VCaP (cell line): ENCODE data around the gene ZNF608.

Experiments
- H3K27ac ChIP-seq: fragments of 450-650 bp; 2 replicates; pipeline ENCODE4 v1.5.1; 2017
- TF ChIP-seq, protein P1 (sequence below): fragments of 450-650 bp; conservative IDR thresholded peaks from 2 replicates; pipeline ENCODE4 v1.5.1; 2017; ENCODE audit warnings: mild to moderate bottlenecking, moderate library complexity

The ZNF608 gene

DNA sequence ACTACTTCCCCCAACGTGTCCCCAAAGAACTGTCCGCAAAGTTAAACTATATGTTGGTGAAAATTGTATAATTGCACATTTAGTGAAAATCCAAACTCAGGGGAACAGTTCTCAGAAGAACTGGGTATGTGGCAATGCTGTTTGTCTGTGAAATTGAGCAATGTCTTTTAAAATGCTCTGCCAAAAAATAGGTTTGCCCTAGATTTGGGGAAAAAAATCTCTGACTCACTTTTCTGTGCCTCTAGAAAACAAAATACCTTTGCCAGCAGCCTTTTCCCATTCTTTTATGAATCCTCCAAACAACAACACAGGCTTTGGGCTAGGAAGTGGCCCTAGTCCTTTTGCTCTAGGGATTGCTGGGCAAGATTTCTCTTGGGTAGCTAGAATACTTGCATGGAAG lies 37.4 kb upstream of the ZNF608 start:
- TF ChIP-seq, protein P1, sequence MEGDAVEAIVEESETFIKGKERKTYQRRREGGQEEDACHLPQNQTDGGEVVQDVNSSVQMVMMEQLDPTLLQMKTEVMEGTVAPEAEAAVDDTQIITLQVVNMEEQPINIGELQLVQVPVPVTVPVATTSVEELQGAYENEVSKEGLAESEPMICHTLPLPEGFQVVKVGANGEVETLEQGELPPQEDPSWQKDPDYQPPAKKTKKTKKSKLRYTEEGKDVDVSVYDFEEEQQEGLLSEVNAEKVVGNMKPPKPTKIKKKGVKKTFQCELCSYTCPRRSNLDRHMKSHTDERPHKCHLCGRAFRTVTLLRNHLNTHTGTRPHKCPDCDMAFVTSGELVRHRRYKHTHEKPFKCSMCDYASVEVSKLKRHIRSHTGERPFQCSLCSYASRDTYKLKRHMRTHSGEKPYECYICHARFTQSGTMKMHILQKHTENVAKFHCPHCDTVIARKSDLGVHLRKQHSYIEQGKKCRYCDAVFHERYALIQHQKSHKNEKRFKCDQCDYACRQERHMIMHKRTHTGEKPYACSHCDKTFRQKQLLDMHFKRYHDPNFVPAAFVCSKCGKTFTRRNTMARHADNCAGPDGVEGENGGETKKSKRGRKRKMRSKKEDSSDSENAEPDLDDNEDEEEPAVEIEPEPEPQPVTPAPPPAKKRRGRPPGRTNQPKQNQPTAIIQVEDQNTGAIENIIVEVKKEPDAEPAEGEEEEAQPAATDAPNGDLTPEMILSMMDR: no peak
- no peak overlapping the region for H3K27ac ChIP-seq

DNA sequence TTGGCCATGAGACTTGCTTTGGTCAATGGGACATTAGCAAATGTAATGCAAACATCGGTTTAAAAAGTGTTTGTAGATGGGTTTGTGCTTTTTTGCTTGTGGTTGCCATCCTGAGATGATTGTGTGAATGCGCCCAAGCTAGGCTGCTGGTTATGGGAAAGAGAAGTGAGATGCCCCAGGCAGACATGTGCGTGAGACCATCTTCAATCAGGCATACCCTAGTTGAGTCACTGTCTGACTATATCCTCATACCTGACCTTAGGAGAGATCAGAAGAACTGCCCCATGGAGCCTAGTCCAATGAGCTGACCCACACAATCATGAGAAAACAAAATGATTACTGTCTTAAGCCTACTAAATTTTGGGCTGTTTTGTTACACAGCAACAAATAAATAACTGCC lies 36.8 kb upstream of the ZNF608 start:
- no peak overlapping the region for H3K27ac ChIP-seq
- TF ChIP-seq, protein P1: no peak

DNA sequence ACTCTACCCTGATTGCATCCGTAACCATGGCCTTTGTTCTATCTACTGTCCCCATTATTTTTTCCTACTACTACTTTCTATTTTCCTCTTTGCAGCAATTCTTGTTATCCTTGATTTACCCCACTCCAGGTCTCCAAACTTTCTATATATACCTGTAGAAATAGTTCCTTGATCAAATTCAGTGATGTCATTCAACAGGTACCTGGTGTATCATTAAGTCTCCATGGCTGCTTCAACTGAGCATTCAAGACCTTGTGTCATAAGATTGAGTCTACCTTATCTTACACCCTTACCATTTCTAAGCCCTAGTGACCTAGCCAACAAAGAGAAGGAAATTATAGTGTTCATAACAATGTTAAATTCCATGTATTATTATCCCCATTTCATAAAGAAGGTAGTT lies 35.8 kb upstream of the ZNF608 start:
- TF ChIP-seq, protein P1: no peak
- no peak overlapping the region for H3K27ac ChIP-seq

DNA sequence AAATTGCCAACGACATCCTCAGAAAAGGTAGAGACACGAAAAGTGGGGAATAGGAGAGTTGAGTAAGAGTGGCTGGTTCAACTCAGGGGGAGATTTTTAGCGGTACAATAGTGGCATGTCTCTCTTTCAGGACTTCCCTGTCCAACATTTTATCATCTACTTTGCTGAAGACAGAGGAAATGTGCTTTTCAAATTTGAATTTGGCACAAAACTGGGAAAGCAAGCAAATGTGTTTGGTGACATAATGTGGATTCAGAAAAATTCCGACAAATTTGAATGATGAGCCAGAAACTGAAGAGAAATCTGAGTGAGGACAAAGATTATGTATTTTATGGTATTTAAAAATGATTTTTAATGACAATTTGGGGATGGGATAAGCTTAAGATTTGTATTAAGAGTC lies 33.6 kb upstream of the ZNF608 start:
- TF ChIP-seq, protein P1: no peak
- no peak overlapping the region for H3K27ac ChIP-seq

DNA sequence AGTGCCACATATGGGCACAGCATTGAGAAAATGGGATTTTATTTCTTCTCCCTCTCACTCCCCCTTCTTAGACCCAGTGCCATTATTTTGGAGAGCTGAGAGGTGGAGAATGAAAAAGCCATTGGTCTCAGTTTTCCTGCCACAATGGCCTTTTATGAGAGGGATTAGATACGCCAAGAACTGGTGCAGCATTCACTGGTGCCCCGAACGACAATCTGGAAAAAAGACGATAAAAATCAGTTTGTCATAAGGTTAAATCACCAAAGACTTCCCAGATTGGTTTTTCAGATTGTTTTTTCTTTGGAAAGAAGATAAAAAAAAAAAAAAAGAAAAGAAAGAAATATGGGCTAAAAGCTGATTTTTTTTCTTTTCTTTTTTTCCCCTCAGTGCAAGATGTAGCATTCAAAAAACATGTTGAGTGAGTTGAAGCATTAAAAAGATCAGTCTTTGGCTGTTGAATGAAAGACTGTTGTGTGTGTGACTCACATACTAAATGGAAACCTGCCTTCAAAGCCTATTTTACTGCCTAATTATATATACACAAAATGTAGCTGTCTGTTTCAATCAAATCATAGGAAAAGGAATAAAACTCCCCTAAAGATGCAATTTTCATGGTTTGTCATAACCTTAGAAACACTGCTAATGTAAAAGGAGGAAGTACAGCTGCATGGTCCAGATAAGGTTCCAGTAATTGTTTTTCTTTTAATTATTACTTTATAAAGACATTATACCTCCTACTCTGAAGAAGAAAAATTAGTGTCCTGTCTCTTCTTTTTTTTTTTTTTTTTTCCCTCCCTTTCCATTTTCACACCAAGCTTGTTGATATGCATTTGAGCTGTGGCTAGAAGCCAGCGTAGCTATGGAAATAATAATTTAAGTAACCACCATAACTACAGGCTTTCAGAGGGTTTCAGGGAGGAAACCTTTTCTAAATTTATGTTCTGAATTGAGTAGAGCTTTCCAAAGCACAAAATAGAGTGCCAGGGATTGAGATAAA lies 27.2 kb upstream of the ZNF608 start:
- no peak overlapping the region for H3K27ac ChIP-seq

DNA sequence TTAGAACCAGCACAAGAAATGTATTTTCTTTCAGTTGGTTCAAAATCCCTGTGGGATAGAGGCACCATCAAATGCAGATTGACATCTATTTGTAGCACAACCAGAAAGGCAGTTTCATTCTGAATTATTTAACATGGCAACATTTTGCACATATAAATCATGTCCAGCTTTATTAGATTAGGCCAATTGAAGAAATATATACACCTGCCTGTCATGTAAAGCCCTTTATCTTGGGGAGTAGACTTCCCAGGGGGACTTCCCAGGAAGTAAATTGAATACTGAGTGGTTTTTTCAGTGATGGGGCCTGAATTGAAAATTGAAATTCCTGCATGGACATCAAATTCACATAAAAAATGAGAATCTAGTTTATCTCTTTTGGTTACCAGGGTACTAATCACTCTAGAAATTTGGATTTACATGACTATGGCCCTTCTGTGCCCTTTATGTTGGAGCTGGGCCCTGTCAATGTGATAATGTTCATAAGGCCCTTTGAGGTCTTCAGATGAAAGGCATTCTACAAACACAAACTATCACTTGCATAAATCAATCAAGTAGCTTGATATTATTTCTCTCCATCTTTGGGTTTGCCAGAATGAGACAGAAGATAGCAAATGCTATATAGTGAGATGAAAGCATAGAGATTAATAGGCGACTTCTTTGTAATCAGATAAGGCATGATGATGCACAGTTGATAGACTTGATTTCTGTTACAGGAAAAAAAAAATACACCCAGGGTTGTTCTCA lies 26.2 kb upstream of the ZNF608 start:
- TF ChIP-seq, protein P1: no peak
- no peak overlapping the region for H3K27ac ChIP-seq

More for the DNA sequence above, 27.2 kb upstream of the ZNF608 start:
- TF ChIP-seq, protein P1: no peak

DNA sequence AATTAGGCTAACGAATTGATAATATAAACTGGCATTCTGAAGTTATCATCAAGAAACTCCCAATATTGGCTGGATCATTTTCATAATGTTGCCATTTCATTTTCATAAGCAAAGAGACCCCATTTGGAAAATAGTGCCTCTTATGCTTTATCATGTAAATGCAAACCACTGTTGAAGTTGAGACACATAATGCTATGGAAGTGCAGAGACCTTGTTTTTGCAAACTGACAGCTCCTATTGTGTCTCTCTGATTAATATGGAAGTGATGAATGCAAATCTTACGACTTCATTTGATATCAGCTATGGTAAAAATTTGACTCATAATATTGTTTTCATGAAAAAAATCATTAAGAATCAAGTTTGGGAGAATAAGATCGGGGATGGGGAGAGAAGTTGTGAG lies 25.3 kb upstream of the ZNF608 start:
- TF ChIP-seq, protein P1: no peak
- H3K27ac ChIP-seq: no peak overlapping the region
